Neuron (in vitro differentiated cells): ENCODE data around the gene MYO3A.

ENCODE experiments used
- H2AFZ ChIP-seq: one replicate; pipeline ENCODE4 v1.6.1; 2013; ENCODE audit warnings: low read depth, mild to moderate bottlenecking, inconsistent platforms, low read length, moderate library complexity
- H3K27me3 ChIP-seq: one replicate; pipeline ENCODE4 v1.6.1; 2013; ENCODE audit warnings: low read length; ENCODE audit not compliant: insufficient read depth
- H3K36me3 ChIP-seq: one replicate; pipeline ENCODE4 v1.6.1; 2013; ENCODE audit warnings: low read length; ENCODE audit not compliant: insufficient read depth
- H3K4me1 ChIP-seq: one replicate; pipeline ENCODE4 v1.6.1; 2013; ENCODE audit warnings: low read length; ENCODE audit not compliant: insufficient read depth
- H3K4me3 ChIP-seq: 2 replicates; pipeline ENCODE4 v1.5.1; 2013; ENCODE audit warnings: mild to moderate bottlenecking, low read length, moderate library complexity
- H3K9me3 ChIP-seq: one replicate; pipeline ENCODE4 v1.6.1; 2013; ENCODE audit warnings: low read length

Gene MYO3A

GRCh38 chr10:26213157-26213800, 279.2 kb downstream of the MYO3A start:
- Histone ChIP-seq H2AFZ (no peak overlapping the region), H3K4me1 (peaks cover 7% of the 10 kb centered on the region), H3K36me3 (no peaks in the 10 kb centered on the region), H3K27me3 (peaks cover 83% of the 10 kb centered on the region), H3K4me3 (no peak overlapping the region), H3K9me3 (no peaks in the 10 kb centered on the region)

GRCh38 chr10:26214004-26214403, 280.0 kb downstream of the MYO3A start:
- no peaks in the 10 kb centered on the region for H3K36me3 ChIP-seq
- H3K4me1 ChIP-seq = peaks cover 7% of the 10 kb centered on the region
- H2AFZ ChIP-seq = no peak overlapping the region
- H3K27me3 ChIP-seq = peaks cover 91% of the 10 kb centered on the region
- H3K4me3 ChIP-seq = no peak overlapping the region
- H3K9me3 ChIP-seq = no peaks in the 10 kb centered on the region

DNA sequence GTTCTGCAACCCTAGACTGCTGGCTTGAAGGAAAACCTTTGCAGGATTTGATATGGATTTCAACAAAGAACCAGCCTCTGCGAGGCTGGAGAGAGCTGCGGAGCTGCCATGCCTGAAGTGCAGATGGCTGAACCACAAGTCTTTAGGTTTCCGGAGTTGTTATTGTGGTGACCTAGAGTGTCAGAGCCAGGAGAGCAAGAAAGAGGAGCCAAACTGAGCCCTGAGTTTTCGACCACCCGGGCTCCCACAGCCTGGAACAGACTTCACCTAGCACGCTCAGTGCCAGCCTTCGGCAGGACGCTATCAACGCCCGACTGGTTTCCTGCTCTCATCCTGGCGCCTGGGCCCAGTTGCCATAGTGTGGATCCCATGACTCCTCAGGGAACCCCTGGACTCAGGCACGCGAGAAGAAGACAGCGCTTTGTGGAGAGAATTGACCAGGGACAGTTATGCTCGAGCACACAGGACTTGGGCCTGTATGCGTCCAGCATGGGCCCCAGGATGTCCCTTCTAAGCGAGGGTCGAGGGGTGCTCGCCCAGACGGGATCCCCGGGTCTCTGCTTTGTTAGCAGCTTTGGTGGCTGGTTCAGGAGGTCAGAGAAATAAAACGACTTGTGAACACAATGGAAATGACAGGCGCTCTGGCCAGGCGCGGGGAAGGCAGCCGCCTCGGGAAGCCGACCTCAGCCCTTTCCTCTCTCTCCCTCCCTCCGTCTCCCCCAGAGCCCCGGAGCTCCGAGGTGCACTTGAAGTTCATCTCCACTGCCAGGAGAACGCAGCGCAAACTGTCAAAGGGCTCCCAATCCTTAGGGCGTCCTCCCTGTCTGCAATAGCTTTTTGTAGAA, 280.7 kb downstream of the MYO3A start:
- H3K36me3 ChIP-seq = no peaks in the 10 kb centered on the region
- no peaks in the 10 kb centered on the region for H3K9me3 ChIP-seq
- no peak overlapping the region for H3K4me3 ChIP-seq
- H3K27me3 ChIP-seq = peaks cover 94% of the 10 kb centered on the region
- H2AFZ ChIP-seq = no peak overlapping the region
- H3K4me1 ChIP-seq = peaks cover 7% of the 10 kb centered on the region

- peaks cover 7% of the 10 kb centered on the region for H3K4me1 ChIP-seq
- H2AFZ ChIP-seq = no peak overlapping the region
- H3K27me3 ChIP-seq = peaks cover 96% of the 10 kb centered on the region
- no peak overlapping the region for H3K4me3 ChIP-seq
- H3K36me3 ChIP-seq = no peaks in the 10 kb centered on the region
- H3K9me3 ChIP-seq = no peaks in the 10 kb centered on the region
Observed at GRCh38 chr10:26215396-26215934, 281.4 kb downstream of the MYO3A start.

GRCh38 chr10:26215935-26216584, 282.0 kb downstream of the MYO3A start:
- Histone ChIP-seq H3K4me1 (peaks cover 7% of the 10 kb centered on the region), H3K4me3 (peak overlapping the region; percentile 2), H3K9me3 (no peaks in the 10 kb centered on the region), H3K27me3 (peaks cover 96% of the 10 kb centered on the region), H2AFZ (no peak overlapping the region), H3K36me3 (no peaks in the 10 kb centered on the region)

- H3K9me3 ChIP-seq = no peaks in the 10 kb centered on the region
- peak within 1 kb of the TSS; percentile 2 for H3K4me3 ChIP-seq
- H3K4me1 ChIP-seq = peaks cover 7% of the 10 kb centered on the region
- H3K36me3 ChIP-seq = no peaks in the 10 kb centered on the region
- peaks cover 96% of the 10 kb centered on the region for H3K27me3 ChIP-seq
- no peak within 1 kb of the TSS for H2AFZ ChIP-seq
Observed at GRCh38 chr10:26216585-26217395, 282.8 kb downstream of the MYO3A start, which contains the start of gene GAD2. TSS of gene GAD2 (plus strand) at chr10:26216774. CDS start at chr10:26216810, 36 bp downstream.

DNA sequence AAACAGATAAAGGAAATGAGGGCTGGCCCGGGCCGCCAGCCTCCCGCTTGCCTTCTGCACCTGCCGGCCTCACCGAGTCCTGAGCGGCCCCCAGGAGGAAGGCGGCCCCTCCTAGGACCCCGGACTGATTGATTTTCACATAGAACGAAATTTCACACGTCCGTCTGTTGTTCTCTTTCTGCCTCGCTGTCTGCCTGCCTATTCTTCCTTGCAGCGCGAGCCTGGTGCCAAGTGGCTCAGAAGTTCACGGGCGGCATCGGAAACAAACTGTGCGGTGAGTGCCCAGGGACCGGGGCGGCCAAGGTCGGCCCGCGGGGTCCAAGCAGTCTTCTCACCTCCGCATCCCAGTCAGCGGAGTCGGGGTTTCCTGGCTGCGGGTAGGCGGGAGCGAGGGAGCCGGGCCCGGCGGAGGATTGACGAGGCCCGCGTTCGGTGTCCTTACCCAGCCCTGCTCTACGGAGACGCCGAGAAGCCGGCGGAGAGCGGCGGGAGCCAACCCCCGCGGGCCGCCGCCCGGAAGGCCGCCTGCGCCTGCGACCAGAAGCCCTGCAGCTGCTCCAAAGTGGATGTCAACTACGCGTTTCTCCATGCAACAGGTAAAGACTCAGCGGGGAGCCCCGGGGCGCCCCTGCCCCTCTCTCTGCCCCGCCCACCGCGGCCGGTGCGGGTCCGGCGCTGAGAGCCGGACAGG, 283.5 kb downstream of the MYO3A start:
- peaks cover 7% of the 10 kb centered on the region for H3K4me1 ChIP-seq
- H3K9me3 ChIP-seq = no peaks in the 10 kb centered on the region
- no peak overlapping the region for H3K4me3 ChIP-seq
- peaks cover 97% of the 10 kb centered on the region for H3K27me3 ChIP-seq
- no peak overlapping the region for H2AFZ ChIP-seq
- H3K36me3 ChIP-seq = no peaks in the 10 kb centered on the region

DNA sequence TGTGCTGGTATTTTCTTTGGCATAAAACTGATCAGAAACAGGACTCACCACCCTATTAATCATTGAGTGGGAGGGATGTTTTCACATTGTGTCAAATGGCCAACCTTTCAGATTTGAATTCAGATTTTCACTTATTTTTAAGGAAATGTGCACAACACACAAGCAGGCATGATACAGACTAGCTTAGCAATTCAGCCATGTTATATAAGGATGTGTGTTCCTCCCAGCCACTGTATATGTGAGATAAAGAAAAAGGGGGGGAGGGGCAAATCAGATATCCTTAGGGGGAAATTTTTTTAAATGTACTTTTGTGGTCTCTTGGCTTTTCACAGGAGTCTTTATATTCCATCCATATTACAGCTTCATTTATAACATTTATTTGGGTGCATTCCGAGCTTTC, 285.6 kb downstream of the MYO3A start:
- H3K27me3 ChIP-seq = peaks cover 86% of the 10 kb centered on the region
- H3K4me3 ChIP-seq = no peak overlapping the region
- no peaks in the 10 kb centered on the region for H3K36me3 ChIP-seq

GRCh38 chr10:26220901-26221300, 286.9 kb downstream of the MYO3A start:
- H3K27me3 ChIP-seq = peaks cover 73% of the 10 kb centered on the region
- H3K4me3 ChIP-seq = no peak overlapping the region
- H3K36me3 ChIP-seq = no peaks in the 10 kb centered on the region
- no peaks in the 10 kb centered on the region for H3K9me3 ChIP-seq
- H2AFZ ChIP-seq = no peak overlapping the region
- no peaks in the 10 kb centered on the region for H3K4me1 ChIP-seq

More for the DNA sequence above, 285.6 kb downstream of the MYO3A start:
- H3K4me1 ChIP-seq = peaks cover 6% of the 10 kb centered on the region
- no peak overlapping the region for H2AFZ ChIP-seq
- H3K9me3 ChIP-seq = no peaks in the 10 kb centered on the region

DNA sequence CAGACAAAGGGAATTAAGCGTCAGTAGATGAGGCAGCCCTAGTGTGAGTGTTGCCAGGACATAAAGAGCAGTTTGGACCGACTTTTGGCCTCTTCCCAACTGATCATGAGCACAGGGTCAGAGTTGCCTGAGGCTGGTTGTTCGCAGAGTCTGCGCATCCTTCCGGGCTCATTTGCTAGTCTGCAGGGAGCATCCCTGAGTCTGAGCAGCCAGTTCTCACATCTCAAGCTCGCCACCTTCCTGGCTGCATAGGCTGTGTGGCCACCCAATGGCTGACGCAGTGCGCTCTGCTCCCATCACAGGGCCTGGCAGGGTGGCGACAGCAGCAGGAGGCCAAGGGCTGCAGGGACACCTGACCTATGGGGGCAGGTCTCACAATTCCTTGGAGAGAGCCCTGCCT, 287.5 kb downstream of the MYO3A start:
- no peak overlapping the region for H3K4me3 ChIP-seq
- H3K4me1 ChIP-seq = no peaks in the 10 kb centered on the region
- H2AFZ ChIP-seq = no peak overlapping the region
- H3K9me3 ChIP-seq = no peaks in the 10 kb centered on the region
- no peaks in the 10 kb centered on the region for H3K36me3 ChIP-seq
- peaks cover 71% of the 10 kb centered on the region for H3K27me3 ChIP-seq

GRCh38 chr10:26222563-26222962, 288.5 kb downstream of the MYO3A start:
- Histone ChIP-seq H3K4me1 (no peaks in the 10 kb centered on the region), H2AFZ (no peak overlapping the region), H3K36me3 (no peaks in the 10 kb centered on the region), H3K27me3 (peaks cover 61% of the 10 kb centered on the region), H3K4me3 (no peak overlapping the region), H3K9me3 (no peaks in the 10 kb centered on the region)

DNA sequence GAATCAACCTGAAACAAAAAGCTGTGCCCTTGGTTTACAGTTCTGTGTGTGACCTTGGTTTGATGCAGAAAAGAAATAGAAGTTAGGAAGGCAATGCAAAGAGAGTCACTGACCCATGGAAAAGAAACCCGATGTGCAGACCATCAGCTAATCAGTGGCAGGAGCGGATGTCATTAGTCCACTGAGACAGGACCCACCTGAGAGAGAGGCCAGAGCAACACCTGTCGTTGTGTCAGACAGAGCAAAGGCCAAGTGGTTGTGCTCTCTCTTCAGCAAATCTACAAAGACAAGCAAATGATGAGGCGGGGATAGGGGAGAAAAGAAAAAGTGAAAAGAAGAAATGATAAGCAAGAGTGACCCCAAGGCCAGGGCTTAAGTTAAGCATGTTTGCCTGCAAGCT, 291.3 kb downstream of the MYO3A start:
- Histone ChIP-seq H3K27me3 (peaks cover 36% of the 10 kb centered on the region), H3K4me3 (no peak overlapping the region)

More for the DNA sequence above, 291.3 kb downstream of the MYO3A start:
- H3K36me3 ChIP-seq = no peaks in the 10 kb centered on the region
- H2AFZ ChIP-seq = no peak overlapping the region
- no peaks in the 10 kb centered on the region for H3K9me3 ChIP-seq
- H3K4me1 ChIP-seq = no peaks in the 10 kb centered on the region
